Keratinocyte (primary cell): ENCODE measurements around the gene STK11IP.

ENCODE experiments used
- EZH2 ChIP-seq: IDR thresholded peaks from one replicate; pipeline ENCODE4 v1.6.1; 2012; ENCODE audit warnings: inconsistent platforms, mild to moderate bottlenecking, low read length, moderate library complexity
- TF ChIP-seq, protein P1 (sequence below), 3 experiments: IDR thresholded peaks in 1 of 3; conservative IDR thresholded peaks in 1 of 3; optimal IDR thresholded peaks in 1 of 3; 2 replicates in 2 of 3; 3 replicates in 1 of 3; pipeline versions ENCODE3 to v1.5.1; 2011; ENCODE audit warnings: low read length in 3 of 3, mild to moderate bottlenecking in 3 of 3, moderate library complexity in 2 of 3, control low read depth in 1 of 3, inconsistent platforms in 1 of 3; ENCODE audit not compliant: insufficient read depth in 2 of 3; ENCODE audit errors: extremely low read depth in 1 of 3

DNA sequence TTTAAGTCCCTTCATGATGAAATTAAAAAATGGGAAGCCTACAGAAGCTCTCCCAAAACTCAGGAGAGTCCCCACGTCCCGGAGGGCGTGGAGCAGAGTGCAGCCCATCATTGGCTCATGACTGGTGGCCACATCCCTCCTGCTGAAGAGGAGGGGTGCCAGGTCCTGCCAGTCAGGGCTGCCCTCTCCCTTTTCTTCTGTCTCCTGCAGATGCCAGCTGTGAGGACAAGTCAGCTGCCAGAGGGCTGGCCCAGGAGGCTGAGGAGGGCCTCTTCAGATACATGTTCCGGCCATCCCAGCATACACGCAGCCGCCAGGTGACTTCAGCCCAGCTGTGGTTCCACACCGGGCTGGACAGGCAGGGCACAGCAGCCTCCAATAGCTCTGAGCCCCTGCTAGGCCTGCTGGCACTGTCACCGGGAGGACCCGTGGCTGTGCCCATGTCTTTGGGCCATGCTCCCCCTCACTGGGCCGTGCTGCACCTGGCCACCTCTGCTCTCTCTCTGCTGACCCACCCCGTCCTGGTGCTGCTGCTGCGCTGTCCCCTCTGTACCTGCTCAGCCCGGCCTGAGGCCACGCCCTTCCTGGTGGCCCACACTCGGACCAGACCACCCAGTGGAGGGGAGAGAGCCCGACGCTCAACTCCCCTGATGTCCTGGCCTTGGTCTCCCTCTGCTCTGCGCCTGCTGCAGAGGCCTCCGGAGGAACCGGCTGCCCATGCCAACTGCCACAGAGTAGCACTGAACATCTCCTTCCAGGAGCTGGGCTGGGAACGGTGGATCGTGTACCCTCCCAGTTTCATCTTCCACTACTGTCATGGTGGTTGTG, 23.0 kb upstream of the STK11IP start:
- TF ChIP-seq, protein P1, sequence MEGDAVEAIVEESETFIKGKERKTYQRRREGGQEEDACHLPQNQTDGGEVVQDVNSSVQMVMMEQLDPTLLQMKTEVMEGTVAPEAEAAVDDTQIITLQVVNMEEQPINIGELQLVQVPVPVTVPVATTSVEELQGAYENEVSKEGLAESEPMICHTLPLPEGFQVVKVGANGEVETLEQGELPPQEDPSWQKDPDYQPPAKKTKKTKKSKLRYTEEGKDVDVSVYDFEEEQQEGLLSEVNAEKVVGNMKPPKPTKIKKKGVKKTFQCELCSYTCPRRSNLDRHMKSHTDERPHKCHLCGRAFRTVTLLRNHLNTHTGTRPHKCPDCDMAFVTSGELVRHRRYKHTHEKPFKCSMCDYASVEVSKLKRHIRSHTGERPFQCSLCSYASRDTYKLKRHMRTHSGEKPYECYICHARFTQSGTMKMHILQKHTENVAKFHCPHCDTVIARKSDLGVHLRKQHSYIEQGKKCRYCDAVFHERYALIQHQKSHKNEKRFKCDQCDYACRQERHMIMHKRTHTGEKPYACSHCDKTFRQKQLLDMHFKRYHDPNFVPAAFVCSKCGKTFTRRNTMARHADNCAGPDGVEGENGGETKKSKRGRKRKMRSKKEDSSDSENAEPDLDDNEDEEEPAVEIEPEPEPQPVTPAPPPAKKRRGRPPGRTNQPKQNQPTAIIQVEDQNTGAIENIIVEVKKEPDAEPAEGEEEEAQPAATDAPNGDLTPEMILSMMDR (optimal IDR thresholded peaks at IDR 0.05 in 1 of 3, IDR thresholded peaks at IDR 0.05 in 1 of 3, conservative IDR thresholded peaks at IDR 0.05 in 1 of 3; ENCODE audit: extremely low read depth in 1 of 3, insufficient read depth in 2 of 3, low read length in 3 of 3), result no peak
- no peak for TF ChIP-seq EZH2
